GM12872 (cell line): ENCODE data around the gene HDAC6.

Source experiments
- TF ChIP-seq, protein P1 (sequence below): IDR thresholded peaks from 3 replicates; pipeline ENCODE4 v1.5.1; 2011; ENCODE audit warnings: low read depth, mild to moderate bottlenecking, low read length, moderate library complexity; ENCODE audit not compliant: insufficient read depth

HDAC6 gene

DNA sequence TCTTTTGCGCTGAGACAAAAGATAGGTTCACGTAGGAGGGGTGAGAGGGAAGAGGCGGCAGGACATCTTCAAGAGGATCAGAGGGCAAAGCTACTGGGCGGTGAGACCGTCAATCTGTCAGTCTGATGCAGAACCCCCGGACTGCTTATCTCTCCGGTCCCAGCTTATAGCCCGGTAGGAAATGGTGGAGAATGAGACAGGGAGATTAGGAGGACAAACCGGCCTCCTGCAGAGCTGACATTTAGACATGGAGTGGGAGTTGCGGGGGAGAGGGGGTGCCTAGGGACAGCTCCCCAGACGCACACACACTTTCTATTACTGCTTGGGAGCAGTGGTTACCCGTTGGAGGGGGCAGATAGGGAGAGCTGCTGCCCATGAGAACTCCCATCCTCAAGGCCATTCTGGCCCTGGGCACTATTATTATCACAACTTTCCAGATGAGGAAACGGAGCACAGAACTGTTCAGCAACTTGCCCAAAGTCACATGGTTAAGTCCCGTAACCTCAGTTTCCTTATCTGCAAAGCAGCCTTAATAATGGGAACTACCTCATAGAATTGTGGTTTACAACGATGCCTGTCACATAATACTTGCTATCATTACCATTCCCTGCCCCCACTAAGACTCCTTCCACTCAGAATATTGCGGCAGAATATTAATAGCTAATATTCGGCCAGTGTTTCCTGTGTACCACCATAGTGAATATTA, 1.1 kb upstream of the HDAC6 start:
- TF ChIP-seq, protein P1, sequence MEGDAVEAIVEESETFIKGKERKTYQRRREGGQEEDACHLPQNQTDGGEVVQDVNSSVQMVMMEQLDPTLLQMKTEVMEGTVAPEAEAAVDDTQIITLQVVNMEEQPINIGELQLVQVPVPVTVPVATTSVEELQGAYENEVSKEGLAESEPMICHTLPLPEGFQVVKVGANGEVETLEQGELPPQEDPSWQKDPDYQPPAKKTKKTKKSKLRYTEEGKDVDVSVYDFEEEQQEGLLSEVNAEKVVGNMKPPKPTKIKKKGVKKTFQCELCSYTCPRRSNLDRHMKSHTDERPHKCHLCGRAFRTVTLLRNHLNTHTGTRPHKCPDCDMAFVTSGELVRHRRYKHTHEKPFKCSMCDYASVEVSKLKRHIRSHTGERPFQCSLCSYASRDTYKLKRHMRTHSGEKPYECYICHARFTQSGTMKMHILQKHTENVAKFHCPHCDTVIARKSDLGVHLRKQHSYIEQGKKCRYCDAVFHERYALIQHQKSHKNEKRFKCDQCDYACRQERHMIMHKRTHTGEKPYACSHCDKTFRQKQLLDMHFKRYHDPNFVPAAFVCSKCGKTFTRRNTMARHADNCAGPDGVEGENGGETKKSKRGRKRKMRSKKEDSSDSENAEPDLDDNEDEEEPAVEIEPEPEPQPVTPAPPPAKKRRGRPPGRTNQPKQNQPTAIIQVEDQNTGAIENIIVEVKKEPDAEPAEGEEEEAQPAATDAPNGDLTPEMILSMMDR, result no peak

DNA sequence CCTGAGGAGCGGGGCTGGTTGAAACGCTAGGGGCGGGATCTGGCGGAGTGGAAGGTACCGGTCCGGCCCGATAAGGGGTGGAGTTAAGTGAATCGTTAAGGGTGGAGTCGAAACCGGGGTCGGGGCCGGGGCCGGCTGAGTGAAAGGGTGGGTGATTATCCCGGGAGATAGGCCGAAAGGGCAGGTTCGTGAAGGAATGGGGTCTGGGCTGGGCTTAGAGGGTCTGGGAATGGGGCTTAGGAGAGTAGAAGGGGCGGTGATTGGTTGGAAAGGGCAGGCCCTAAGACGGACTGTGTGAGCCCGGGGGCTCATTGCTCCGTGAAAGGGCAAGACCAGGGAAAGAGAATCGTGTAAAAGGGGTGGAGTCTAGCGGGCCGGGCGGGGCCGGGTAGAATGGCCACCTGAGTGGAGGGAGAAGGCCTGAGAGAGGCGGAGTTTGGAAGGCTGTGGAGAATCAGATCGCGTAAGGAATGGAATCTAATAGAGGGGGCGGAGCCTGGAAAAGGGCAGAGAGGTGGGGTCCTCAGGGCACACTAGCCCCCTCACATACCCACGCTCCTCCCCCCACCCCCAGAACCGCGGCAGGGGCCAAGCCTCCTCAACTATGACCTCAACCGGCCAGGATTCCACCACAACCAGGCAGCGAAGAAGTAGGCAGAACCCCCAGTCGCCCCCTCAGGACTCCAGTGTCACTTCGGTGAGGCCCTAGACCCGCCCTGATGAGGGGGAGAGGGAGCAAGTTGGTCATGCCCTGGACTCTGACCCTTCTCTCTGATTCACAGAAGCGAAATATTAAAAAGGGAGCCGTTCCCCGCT, 430 bp downstream of the HDAC6 start:
- TF ChIP-seq, protein P1, result no peak

DNA sequence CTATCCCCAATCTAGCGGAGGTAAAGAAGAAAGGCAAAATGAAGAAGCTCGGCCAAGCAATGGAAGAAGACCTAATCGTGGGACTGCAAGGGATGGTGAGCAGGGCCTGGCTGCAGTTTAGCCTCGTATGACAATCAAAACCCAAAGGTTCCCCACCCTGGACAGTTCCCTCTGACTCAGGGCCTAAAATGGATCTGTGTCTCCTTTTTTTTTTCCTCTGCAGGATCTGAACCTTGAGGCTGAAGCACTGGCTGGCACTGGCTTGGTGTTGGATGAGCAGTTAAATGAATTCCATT, 986 bp downstream of the HDAC6 start:
- TF ChIP-seq, protein P1, result no peak

DNA sequence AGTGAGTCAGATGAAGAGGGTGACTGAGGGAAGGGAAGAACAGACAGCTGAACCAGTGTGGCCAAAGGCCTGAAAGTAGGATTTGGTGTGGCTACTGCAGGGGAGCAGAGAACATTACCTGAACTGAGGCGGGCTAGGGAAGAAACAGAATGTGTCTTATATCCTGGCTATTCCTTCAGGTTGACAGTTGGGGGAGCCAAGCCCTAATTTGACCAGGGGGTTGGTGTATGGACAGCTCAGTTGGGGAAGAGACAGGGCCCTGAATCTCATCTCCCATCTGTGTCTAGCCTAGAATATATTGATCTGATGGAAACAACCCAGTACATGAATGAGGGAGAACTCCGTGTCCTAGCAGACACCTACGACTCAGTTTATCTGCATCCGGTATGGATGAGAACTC, 4.2 kb downstream of the HDAC6 start:
- TF ChIP-seq, protein P1, result no peak

DNA sequence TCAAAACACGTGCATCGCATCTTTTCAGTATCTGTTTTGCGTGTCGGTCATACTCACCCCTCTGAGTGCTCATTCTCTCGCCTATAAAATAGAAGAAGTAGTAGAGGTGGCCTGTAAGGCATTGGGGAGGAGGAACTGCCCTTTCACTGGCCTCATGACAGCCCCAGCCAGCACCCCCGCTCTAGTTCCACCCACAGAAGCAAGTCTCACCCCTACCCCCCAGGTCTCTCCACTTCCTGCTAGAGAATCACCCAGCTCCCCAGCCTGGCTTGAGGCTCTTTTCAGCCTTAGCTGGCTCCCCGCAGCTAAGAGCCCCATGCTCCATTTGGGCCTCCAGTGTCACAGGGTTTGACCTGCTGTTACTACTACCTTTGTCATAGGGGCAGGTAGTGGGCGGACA, 11.8 kb downstream of the HDAC6 start:
- TF ChIP-seq, protein P1, result no peak

DNA sequence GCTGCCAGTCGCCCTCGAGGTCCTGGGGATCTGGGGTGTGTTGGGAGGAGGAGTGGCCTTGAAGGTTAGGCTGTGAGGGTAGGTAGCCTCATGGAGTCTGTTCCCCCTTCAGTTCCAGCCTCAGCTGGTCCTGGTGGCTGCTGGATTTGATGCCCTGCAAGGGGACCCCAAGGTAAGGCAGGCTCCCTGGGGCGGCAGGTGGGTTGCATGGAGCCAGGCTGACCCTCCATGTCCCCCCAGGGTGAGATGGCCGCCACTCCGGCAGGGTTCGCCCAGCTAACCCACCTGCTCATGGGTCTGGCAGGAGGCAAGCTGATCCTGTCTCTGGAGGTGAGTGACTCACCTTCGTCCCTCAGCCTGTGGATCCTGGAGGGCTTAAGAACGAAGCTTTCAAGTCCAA, 12.9 kb downstream of the HDAC6 start:
- TF ChIP-seq, protein P1, result no peak

DNA sequence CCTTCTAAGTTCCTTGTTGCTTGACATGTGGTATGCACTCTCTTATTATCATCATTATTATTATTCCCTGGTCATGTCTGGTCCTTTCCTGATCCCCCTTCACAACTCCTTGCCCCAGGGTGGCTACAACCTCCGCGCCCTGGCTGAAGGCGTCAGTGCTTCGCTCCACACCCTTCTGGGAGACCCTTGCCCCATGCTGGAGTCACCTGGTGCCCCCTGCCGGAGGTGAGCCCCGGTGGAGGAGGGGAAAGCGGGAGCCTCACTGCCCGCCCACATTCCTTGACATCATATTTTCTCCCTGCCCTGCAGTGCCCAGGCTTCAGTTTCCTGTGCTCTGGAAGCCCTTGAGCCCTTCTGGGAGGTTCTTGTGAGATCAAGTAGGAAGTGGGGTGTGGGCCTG, 13.4 kb downstream of the HDAC6 start:
- TF ChIP-seq, protein P1, result no peak
